ENCODE measurements around the gene KCNH2. TPM values are rescaled to one million over a fixed set of nuclear protein-coding genes. Genes with fewer than 3 reads are reported as not detected.

Gene KCNH2
- polyA plus RNA-seq, 3 donors: not detected

DNA sequence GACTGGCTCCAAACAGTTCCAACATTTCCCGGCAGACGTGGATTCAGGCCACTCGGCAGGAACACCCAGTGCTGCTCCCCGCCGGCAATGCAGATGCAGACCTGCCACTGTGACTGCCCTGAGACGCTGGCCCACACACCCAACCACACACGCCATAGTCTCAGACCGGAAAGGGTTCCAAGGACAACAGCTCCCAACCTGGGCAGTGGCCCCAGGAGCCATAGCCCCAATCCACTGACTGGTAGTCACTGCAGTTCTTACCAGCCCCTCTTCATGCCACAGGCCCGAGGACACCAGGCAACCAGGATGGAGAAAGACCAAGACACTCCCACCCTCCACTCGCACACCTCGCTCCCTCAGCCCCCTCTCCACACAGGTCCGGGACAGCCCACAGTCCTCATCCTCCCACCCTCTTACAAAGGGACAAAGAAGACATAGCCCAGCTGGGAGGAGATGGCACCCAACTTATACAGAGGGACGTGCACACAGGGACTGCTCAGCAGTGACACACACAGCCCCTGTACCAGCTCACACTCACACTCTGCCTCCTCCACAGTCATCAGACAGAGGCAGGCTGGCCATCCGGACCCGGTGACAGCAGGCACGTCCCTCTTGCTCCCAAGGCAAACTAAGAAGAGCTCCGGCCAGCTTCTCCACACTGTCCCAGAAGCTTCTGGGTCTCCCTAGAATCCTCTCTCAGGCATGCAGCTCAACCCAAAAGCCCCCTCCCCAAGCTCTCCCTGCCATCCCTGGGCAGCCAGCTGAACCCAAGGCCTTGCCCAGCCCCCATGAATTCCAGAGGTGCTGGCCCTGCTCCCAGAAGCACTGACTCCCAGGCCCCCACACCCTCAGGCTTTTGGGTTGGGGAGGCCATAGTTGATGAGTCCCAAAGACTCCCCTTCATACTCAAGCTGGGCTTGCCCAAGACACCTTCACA, 24.8 kb downstream of the KCNH2 start:
- WGBS (ENCODE audit: insufficient coverage): 96% methylated on average over 16 of the region's 17 CpGs
- peaks cover 2 to 36% of the 10 kb centered on the region in 2 donors for H3K27me3 ChIP-seq (ENCODE audit: control insufficient read depth in 2 of 2, insufficient read depth in 2 of 2, low read length in 2 of 2)
- H3K27ac Mint-ChIP-seq: peak overlapping the region in 2 of 7 donors; percentile 24 to 34

DNA sequence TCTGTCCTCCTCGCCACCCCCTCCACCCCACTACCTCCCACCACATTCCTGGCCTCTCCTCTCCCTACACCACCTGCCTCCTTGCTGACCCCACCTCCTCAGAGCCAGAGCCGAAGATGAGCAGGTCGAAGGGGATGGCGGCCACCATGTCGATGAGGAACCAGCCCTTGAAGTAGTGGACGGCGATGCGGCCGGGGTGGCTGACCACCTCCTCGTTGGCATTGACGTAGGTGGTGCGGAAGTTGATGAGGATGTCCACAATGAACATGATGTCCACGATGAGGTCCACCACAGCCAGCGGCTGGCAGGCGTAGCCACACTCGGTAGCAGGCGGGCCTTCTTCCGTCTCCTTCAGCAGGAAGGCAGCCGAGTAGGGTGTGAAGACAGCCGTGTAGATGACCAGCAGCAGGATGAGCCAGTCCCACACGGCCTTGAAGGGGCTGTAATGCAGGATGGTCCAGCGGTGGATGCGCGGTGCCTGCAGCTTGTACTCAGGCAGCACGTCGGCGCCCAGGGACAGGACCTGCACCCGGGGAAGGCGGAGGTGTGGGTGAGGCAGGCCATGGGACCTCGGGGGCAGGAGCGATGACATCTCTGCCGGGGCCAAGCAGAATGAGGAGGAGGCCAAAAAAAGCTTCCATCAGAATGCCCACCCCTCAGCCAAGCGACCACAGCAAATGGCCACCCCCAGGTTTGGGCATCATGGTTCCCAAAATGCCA, 25.6 kb downstream of the KCNH2 start:
- TF ChIP-seq, protein P1, sequence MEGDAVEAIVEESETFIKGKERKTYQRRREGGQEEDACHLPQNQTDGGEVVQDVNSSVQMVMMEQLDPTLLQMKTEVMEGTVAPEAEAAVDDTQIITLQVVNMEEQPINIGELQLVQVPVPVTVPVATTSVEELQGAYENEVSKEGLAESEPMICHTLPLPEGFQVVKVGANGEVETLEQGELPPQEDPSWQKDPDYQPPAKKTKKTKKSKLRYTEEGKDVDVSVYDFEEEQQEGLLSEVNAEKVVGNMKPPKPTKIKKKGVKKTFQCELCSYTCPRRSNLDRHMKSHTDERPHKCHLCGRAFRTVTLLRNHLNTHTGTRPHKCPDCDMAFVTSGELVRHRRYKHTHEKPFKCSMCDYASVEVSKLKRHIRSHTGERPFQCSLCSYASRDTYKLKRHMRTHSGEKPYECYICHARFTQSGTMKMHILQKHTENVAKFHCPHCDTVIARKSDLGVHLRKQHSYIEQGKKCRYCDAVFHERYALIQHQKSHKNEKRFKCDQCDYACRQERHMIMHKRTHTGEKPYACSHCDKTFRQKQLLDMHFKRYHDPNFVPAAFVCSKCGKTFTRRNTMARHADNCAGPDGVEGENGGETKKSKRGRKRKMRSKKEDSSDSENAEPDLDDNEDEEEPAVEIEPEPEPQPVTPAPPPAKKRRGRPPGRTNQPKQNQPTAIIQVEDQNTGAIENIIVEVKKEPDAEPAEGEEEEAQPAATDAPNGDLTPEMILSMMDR (IDR thresholded peaks at IDR 0.05): no peak
- Histone ChIP-seq H3K27ac (ENCODE audit: low read depth in 1 of 2, low read length in 2 of 2) (no peak overlapping the region), H3K36me3 (replicated peaks in 1 of 2; ENCODE audit: control insufficient read depth in 1 of 2, insufficient read depth in 2 of 2, low read length in 2 of 2) (no peaks in the 10 kb centered on the region), H3K4me3 (replicated peaks in 1 of 3; ENCODE audit: low read depth in 2 of 3, low read length in 3 of 3) (no peak overlapping the region), H3K27me3 (ENCODE audit: control insufficient read depth in 2 of 2, insufficient read depth in 2 of 2, low read length in 2 of 2) (peaks cover 1 to 38% of the 10 kb centered on the region in 2 donors), H3K9ac (ENCODE audit: insufficient read depth, low read length, poor library complexity, severe bottlenecking) (no peak overlapping the region), H4K20me1 (ENCODE audit: insufficient read depth, low read length) (no peaks in the 10 kb centered on the region), H3K79me2 (ENCODE audit: insufficient read depth, low read length) (no peaks in the 10 kb centered on the region), H2AFZ (ENCODE audit: insufficient read depth, low read depth, low read length, poor library complexity, severe bottlenecking) (no peak overlapping the region), H3K4me1 (ENCODE audit: control insufficient read depth in 1 of 2, insufficient read depth in 2 of 2, low read length in 2 of 2) (no peaks in the 10 kb centered on the region), H3K4me2 (replicated peaks; ENCODE audit: extremely low read depth, low read length, poor library complexity, severe bottlenecking) (no peak overlapping the region), H3K9me3 (replicated peaks in 1 of 2; ENCODE audit: control insufficient read depth in 1 of 2, insufficient read depth in 1 of 2, low read length in 2 of 2) (no peaks in the 10 kb centered on the region)
- 90% methylated on average over 33 of the region's 33 CpGs for WGBS (ENCODE audit: insufficient coverage)
- intact Hi-C loops (cut with micrococcal nuclease): no loop called here
- Mint-ChIP-seq H3K36me3 (peaks cover 0 to 5% of the 10 kb centered on the region in 2 donors), H3K27ac (no peak overlapping the region), H3K4me1 (peaks cover 1% of the 10 kb centered on the region), H3K4me3 (no peak overlapping the region), H3K9me3 (peaks cover 0 to 5% (median 0%) of the 10 kb centered on the region in 7 donors), H3K27me3 (ENCODE audit: low read depth in 3 of 3) (peaks cover 31 to 62% (median 33%) of the 10 kb centered on the region in 3 donors)
- DNase-seq: no peak

More for the DNA sequence above, 24.8 kb downstream of the KCNH2 start:
- Histone ChIP-seq H3K9ac (ENCODE audit: insufficient read depth, low read length, poor library complexity, severe bottlenecking) (no peak overlapping the region), H3K4me1 (ENCODE audit: control insufficient read depth in 1 of 2, insufficient read depth in 2 of 2, low read length in 2 of 2) (no peaks in the 10 kb centered on the region), H3K27ac (ENCODE audit: low read depth in 1 of 2, low read length in 2 of 2) (no peak overlapping the region), H3K4me3 (replicated peaks in 1 of 3; ENCODE audit: low read depth in 2 of 3, low read length in 3 of 3) (no peak overlapping the region), H3K4me2 (replicated peaks; ENCODE audit: extremely low read depth, low read length, poor library complexity, severe bottlenecking) (no peak overlapping the region), H3K79me2 (ENCODE audit: insufficient read depth, low read length) (no peaks in the 10 kb centered on the region), H3K36me3 (replicated peaks in 1 of 2; ENCODE audit: control insufficient read depth in 1 of 2, insufficient read depth in 2 of 2, low read length in 2 of 2) (no peaks in the 10 kb centered on the region), H2AFZ (ENCODE audit: insufficient read depth, low read depth, low read length, poor library complexity, severe bottlenecking) (no peak overlapping the region), H3K9me3 (replicated peaks in 1 of 2; ENCODE audit: control insufficient read depth in 1 of 2, insufficient read depth in 1 of 2, low read length in 2 of 2) (no peaks in the 10 kb centered on the region), H4K20me1 (ENCODE audit: insufficient read depth, low read length) (no peaks in the 10 kb centered on the region)
- intact Hi-C loops (cut with micrococcal nuclease): no loop called here
- Mint-ChIP-seq H3K36me3 (peaks cover 0 to 5% of the 10 kb centered on the region in 2 donors), H3K4me1 (peaks cover 2% of the 10 kb centered on the region), H3K27me3 (ENCODE audit: low read depth in 3 of 3) (peaks cover 31 to 58% (median 37%) of the 10 kb centered on the region in 3 donors), H3K4me3 (no peak overlapping the region), H3K9me3 (peaks cover 0 to 7% (median 0%) of the 10 kb centered on the region in 7 donors)
- TF ChIP-seq, protein P1 (IDR thresholded peaks at IDR 0.05): no peak
- no peak for DNase-seq
